Epithelial cell of proximal tubule (primary cell): ENCODE results near the gene EHD3. TPM values are rescaled to one million over a fixed set of nuclear protein-coding genes. Genes with fewer than 3 reads are reported as not detected.
"Not testable (repeated sequence)": the region's sequence is repeated elsewhere in the genome, so short reads cannot be mapped to it uniquely, and the experiment has no call there.

Experiments used
- DNase-seq: peaks from one replicate; pipeline ENCODE4 v3.0.0-alpha.2; 2011; ENCODE audit warnings: low read depth
- H3K4me3 ChIP-seq: 2 replicates; pipeline ENCODE4 v1.5.1; 2011; ENCODE audit warnings: low read depth, mild to moderate bottlenecking, low read length
- total RNA-seq: library from RNA; depleted of rRNA; stranded (reverse); fragments of >200 nt; gene quantifications from 2 replicates; pipeline ENCODE4 v1.2.3, GENCODE V29; 2015
- TF ChIP-seq, protein P1 (sequence below): conservative IDR thresholded peaks from 2 replicates; pipeline ENCODE4 v1.5.1; 2012; ENCODE audit warnings: low read depth, mild to moderate bottlenecking, low read length

The EHD3 gene
- total RNA-seq, 1 donor from 2014 or later = 4.6 TPM

DNA sequence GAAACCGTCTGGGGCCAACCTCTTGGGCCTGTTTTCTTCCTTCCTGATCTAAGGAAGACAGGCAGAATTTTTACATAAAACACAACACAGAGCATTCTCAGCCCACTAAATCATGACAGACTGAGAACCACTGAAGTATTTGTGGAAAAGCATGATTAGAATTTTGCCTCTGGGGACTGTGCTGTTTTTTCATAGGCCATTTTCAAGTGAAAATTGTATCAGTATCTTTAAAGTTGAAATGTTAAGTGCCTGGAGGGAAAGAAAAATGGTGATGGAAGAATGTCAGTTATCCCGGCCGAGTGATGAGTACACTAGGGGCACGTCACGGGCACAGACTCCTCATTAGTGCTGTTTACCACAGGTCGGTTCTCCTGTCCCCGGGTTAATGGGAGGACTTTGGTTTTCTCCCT, 36.9 kb downstream of the EHD3 start:
- H3K4me3 ChIP-seq = no peak overlapping the region
- TF ChIP-seq, protein P1, sequence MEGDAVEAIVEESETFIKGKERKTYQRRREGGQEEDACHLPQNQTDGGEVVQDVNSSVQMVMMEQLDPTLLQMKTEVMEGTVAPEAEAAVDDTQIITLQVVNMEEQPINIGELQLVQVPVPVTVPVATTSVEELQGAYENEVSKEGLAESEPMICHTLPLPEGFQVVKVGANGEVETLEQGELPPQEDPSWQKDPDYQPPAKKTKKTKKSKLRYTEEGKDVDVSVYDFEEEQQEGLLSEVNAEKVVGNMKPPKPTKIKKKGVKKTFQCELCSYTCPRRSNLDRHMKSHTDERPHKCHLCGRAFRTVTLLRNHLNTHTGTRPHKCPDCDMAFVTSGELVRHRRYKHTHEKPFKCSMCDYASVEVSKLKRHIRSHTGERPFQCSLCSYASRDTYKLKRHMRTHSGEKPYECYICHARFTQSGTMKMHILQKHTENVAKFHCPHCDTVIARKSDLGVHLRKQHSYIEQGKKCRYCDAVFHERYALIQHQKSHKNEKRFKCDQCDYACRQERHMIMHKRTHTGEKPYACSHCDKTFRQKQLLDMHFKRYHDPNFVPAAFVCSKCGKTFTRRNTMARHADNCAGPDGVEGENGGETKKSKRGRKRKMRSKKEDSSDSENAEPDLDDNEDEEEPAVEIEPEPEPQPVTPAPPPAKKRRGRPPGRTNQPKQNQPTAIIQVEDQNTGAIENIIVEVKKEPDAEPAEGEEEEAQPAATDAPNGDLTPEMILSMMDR = no peak
- no peak for DNase-seq

DNA sequence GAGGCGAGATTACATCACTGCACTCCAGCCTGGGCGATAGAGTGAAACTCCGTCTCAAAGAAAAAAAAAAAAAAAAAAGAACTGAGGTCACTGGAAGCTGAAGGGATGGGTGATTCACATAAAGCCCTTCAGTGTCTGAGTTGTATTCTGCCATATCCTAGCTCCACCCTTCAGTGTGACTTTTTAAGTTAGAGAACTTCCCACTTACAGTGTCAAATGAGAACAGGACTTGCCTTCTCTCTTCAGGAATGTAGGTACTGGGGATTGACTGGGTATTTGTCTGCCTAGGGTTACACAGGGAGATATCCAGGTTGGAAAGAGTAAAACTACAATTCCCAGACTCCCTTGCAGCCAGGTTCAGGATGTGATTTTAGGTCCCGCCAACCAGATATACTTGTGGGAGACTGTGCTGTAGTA, 37.9 kb downstream of the EHD3 start:
- no peak overlapping the region for H3K4me3 ChIP-seq
- TF ChIP-seq, protein P1 = no peak
- DNase-seq = no peak

DNA sequence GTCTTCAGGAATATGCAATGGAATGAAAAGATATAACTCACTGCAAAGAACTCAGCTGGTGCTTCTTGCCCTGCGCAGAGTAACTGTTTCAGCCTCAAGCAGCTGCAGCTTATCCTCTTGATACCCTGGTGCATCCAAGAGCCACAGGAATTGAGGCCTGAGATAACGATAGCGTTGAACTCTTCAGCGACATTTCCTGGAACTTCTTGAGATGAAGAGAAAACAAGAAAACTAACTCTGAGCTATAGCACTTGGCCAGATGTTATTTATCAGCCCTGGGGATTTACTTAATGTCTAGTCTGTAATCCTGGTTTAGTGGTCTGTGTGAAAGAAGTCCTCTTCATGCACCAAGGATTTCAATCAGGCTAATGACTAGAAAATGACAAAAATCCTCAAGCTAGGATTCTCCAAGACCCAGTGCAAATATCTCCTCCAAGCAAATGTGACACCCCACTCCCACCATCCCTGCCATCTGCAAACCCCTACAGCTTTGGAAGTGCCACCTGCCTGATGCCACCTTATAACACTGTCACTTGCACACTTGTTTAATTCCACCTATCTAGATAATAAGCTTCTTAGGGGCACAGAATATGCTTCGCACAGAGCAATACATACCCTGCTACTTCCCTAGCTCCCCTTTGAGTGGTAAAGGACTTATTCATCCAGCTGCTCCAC, 40.6 kb downstream of the EHD3 start:
- no peak overlapping the region for H3K4me3 ChIP-seq
- no peak for DNase-seq
- TF ChIP-seq, protein P1 = no peak

DNA sequence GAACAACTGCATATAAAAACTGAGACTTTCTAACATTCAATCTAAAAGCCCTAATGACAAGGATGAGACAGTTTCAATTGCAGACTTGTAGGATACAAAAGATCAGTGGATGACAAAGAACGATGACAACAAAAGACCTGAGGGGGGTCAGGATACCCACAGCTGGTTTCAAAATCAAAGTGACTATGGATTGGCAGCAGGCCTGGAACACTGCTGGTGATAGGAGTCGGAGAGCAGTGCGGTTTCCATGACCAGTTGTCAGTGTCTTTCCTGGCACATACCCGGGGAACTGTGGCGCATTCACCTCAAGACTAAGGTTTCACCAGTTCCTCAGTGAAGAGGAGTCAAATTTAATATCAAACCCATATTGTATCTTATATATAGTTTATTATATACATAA, 42.0 kb downstream of the EHD3 start:
- no peak overlapping the region for H3K4me3 ChIP-seq
- no peak for DNase-seq
- TF ChIP-seq, protein P1 = no peak

DNA sequence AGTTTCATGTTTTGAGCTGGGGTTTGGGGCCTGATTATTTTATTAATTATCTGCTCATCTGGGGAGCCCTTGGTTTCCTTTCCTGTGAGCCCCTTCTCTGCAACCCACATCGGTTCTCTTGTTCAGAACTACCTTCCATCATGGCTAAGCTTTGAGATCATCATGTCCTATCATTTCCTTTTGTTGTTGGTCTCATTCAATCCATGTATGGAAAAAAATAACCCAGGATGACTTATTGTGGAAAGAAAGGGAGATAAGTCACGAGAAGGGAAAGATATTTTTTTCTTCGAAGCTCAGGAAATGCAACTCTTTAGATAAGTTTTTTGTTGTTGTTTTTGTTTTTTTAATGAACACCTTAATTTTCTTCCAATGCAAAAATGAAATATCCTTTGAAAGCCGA, 43.7 kb downstream of the EHD3 start:
- TF ChIP-seq, protein P1 = no peak
- no peak overlapping the region for H3K4me3 ChIP-seq
- DNase-seq = no peak

DNA sequence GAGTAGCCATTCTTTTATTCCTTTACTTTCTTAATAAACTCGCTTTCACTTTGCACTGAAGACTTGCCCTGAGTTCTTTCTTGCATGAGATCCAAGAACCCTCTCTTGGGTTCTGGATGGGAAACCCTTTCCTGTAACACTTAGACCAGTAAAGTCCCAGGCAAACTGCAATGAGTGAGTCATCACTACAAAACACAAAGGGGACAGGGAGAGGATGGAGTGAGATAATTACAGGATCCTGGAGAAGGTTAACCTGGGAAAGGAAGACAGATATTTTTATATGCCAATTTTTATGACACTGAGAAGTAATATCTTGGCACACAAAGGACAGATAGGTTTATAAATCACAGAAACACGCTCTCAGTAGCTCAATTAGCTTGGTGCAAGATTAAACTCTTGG, 48.7 kb downstream of the EHD3 start:
- TF ChIP-seq, protein P1 = no peak
- DNase-seq = no peak
- H3K4me3 ChIP-seq = no peak overlapping the region

DNA sequence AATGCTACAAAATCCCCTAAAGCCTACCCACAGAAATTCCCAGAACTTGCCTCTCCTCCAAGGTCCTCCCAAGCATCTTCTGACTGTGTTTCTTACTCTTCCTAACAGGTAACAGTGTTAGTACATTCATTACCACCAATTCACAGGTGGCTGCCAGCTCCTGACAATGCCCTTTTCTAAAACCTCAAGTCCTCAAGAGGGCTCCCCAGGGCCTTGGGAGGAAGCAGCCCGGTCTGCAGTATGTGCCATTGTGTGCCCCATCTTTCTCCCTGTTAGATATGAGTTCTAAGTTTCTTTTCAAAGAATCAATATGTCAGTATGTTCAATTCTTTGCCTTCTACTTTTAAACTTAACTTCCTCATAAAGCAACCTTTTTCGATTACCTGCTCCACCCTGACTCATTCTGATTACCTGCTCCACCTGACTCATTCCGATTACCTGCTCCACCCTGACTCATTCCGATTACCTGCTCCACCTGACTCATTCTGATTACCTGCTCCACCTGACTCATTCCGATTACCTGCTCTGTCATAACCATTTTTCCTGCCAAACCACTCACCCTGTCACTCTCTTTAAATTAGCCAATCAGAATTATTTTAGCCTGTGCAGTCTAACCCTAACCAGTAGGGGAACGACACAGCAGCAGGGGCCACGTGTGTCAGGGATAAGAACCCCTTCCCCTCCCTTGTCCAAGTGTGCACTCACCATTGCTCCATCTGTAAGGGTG, 49.4 kb downstream of the EHD3 start:
- not testable (repeated sequence) for DNase-seq, H3K4me3 ChIP-seq
